GM18499 (cell line): ENCODE results near the gene WDR17.

ENCODE experiments used
- ATAC-seq: cut with Tn5 transposase; IDR thresholded peaks from one replicate; pipeline ENCODE4 v1.9.1; 2021; ENCODE audit warnings: moderate number of reproducible peaks; ENCODE audit not compliant: insufficient read depth, unreplicated experiment

WDR17 gene

DNA sequence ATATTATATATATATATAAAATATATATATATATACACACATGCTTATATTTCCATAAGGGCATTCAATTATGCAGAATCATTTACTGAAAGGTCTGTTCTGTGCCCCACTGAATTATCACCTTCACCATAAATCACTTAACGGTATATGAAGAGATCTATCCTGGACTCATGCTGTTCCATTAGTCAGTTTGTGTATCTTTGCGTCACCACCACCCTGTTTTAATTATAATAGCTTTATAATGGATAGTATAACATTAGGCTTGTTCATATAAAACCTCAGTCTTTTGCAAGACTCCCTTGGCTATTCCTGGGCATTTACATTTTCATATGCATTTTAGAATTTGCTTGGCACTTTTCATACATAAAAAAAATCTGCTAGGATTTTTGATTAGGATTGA lies 19.1 kb downstream of the WDR17 start:
- no peak for ATAC-seq

DNA sequence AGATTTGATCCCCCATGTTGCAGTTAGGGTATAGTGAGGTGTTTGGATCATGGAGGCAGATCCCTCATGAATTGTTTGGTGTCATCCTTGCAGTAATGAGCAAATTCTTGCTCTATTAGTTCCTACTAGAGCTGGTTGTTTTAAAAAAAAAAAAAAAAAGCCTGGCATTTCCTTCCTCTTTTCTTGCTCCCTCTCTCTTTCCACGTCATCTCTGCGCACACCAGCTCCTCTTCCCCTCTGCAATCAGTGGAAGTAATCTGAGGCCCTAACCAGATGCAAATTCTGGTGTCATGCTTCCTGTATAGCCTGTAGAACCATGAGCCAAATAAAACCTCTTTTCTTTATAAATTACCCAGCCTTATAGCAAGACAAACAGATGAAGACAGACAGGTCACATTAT lies 24.5 kb downstream of the WDR17 start:
- ATAC-seq: peak; percentile 70

DNA sequence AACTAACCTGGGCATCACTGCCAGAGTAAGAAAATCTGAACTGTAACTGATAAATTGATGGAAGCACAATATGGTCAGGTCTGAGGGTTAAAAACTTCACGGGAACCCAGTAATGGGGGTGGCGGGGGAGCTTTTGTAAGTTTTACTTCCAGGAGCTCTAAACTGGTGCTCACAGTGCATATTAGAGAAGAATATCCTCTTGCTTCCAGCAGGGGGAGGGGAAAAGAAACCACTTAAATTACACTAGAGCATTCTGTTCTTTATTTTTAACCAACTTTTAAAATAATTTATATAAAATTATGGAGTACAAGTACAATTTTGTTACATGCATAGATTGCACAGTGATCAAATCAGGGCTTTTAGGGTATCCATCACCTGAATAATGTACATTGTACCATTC lies 33.7 kb downstream of the WDR17 start:
- ATAC-seq: no peak

DNA sequence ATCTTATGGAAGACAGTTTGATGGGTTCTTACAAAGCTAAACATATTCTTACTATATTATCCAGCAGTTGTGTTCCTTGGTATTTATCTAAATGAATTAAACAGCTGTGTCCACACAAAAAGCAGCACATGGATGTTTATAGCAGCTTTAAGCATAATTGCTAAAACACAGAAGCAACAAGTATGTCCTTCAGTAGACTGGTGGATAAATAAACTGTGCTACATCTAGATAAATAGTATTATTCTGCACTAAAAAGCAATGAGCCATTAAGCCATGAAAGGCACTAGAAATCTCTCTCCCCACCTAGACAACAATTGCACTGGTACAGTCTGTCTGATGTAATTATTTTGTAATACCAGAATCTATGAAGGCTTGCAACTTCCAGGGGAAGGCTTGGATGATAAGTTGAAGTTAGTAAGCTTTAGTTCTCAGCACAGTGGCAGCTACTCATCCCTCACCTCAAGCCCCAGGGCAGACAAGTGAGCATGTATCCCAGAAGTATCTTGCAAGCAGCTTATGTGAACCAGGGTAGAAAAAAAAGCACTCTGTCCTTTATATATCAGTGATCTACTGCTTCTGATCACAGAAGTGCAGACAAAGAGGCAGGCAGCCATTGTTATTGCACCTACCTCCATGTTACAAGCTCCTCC lies 36.9 kb downstream of the WDR17 start:
- no peak for ATAC-seq

DNA sequence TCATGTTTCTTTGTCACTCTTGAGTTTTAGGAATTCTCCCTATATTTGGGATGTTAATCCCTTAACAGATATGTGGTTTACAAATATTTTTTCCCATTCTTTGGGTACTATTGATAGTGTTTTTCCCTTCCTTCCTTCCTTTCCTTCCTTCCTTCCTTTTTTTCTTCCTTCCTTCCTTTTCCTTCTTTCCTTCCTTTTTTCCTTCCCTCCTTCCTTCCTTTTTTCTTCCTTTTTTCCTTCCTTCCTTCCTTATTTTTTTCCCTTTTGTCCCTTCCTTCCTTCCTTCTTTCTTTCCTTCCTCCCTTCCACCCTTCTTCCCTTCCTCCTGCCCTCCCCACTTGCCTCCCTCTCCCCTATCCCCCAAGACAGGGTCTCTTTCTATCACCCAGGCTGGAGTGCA lies 42.1 kb downstream of the WDR17 start:
- no peak for ATAC-seq

DNA sequence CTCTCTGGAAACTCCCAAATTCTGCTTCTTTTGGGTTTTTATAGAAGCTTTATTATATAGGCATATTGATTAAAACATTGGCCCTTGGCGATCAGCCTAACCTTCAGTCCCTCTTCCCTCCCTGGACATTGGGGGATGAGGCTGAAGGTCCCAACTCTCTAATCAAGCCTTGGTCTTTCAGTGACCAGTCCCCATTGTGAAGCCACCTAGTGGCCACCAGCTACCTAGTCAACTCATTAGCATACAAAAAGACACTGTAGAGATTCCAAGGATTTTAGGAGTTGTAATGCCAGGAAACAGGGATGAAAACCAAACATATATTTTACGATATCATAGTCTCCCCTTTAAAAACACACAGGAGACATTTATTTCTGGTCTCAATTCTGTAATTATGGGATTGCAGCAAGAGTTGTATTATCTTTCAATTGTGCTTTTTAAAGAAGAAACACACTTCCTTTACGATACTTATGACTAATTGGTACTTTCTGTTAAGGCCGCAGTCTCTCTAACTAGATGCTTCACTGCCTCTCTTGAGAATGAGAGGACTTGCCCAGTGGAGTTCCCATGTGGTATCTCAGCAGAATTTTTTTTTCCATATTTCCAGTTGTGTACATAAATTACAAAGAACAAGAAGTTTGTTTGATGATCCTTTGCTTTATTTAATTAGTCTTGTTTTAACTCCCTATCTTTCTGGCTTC lies 58.2 kb downstream of the WDR17 start:
- ATAC-seq: peak; percentile 100

DNA sequence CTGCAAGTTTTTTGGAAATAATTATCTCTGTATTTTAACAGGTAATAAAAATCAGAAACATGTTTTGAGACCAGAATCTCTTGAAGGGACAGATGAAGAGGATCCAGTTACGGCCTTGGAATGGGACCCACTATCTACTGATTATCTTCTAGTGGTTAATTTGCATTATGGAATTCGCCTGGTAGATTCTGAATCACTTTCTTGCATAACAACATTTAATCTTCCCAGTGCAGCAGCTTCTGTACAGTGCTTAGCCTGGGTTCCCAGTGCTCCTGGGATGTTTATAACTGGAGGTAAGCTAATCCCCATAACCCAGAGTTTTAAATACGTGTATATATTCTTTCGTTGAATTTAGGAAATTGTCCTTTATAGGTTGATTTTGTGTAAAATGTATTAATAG lies 59.4 kb downstream of the WDR17 start:
- ATAC-seq: no peak

DNA sequence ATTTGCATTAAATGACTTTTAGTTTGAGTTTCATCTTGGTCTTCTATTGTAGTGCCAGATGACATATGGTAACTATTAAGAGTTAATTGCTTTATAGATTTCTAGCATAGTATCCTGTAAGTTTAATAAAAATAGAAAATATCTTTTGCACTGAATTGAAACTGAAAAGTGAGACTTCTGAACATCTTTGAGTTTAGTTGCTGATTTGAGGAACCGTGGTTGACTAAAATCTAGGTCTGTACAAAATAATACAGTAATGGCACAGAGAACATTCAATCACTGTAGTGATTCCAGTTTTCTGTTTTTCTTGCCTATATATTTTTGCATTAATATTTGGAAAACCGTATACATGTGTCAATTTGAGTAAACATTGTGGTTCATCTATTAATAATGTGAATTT lies 69.0 kb downstream of the WDR17 start:
- ATAC-seq: no peak

DNA sequence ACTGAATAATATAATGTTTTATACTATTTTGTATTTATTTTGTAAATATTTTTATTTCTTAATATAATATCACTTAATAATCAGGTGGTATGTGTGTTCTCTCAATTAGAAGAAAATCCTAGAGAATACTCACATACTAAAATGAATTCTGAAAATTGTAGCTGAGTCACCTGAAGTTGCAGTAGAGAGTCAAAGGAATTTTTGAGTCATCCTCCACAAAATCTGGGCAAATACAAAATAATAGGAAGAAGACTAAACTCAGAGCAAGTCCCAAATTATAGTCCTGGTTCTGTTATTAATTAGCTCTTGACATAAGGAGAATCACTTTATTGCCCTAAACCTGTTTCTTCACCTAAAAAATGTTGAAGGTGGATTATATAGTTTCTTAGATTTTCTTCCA lies 72.0 kb downstream of the WDR17 start:
- no peak for ATAC-seq

DNA sequence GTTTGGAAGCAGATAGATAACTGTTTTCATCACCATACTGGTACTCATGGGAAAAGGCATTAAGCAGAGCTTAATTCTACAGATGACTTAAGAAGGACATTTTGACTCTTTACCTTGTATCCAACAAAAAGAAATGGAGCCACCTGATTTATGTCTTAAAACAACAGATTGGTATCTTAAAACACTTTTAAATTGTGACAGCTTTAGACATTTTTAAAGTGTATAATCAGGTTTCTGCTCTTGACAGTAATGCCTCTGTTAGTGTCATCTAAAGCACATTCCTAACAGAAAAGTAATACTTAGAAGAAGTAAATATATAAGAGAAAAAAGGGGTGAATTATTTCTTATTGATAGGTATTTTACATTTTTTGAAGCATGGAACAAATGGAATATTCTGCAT lies 73.9 kb downstream of the WDR17 start:
- no peak for ATAC-seq

DNA sequence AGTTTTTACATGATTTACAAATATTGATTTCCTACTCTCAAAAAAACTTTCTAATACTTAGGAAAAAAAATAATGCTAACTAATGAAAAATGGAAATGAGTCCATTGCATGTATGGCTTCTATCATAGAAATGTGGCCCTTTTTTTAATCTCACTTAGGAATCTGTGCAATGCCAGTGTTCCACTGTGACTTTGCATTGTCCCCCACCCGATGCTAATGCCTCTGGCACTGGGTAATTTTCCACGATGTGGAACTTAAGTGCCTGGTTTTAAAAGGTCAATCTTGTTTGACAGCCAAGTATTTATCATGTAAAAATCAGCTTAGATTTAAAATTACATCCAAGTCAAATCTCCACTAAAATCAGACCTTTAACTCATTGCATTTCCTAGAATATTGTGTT lies 76.6 kb downstream of the WDR17 start:
- ATAC-seq: no peak

DNA sequence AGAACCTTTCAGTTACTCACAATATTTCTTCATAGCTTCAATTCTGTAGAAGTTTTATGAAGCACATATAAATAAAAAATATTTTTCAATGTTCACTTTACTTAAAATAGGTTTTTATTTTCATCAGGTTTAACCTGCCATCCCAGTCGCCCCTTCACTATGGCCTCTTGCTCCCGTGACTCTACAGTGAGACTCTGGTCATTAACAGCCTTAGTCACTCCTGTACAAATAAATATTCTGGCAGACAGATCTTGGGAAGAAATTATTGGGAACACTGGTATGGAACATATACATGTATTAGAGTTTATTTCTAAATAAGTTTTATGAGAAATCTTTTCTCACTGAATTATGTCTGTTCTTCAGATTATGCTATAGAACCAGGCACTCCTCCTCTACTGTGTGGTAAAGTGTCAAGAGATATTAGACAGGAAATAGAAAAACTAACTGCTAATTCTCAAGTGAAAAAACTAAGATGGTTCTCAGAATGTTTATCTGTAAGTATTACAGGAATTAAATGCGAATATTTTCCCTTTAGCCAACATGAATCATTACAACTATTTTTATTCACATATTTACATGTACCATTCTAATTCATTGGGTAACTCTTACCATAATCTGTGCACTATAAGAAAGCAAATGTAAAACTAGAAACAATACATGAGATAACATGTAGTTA lies 84.2 kb downstream of the WDR17 start:
- no peak for ATAC-seq

DNA sequence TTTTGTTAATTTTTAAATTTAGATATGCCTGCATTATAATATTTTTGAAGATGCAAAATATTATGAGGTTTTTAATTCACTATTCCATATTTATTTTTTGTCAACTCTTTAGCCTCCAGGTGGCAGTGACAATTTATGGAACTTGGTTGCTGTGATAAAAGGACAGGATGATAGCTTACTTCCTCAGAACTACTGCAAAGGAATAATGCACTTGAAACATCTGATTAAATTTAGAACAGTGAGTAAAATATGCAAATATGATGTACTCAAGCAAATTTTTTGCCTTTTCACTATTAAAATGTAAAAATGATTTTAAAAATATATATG lies 84.7 kb downstream of the WDR17 start:
- ATAC-seq: no peak

DNA sequence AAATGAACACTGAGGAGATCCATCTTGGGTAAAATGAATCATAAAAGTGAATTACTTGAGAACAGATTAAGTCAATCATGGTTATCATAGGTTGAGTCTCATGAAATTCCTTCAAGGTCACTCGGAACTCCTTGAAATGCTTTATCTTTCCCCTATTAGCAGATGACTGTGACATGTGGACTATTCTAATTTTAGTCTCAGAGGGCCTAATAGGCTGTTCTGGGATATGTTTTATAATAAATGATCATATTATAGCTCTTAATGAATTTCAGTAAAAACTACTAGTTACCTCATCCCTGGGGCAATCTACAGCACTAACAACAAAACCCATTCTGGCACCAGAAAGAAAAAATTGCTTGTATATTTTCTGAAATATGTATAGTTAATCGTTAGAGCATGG lies 85.1 kb downstream of the WDR17 start:
- no peak for ATAC-seq

DNA sequence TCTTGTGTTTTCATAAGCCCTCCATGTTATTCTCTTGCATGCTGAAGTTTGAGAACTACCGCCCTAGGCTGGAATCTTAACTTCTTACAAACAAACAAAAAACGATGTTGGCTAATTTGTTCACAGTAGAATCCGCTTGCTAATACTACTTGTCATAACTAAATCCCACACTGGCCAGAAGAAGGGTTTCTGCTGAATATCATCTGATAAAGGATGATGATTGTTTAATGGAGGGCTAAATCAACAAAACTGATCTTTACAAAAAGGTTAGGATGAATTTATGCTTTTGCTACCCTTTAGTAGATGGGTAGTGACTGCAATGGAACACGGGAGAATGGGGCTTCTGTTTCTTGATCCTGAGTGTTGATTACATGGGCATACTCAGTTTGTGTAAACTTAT lies 87.5 kb downstream of the WDR17 start:
- ATAC-seq: no peak

DNA sequence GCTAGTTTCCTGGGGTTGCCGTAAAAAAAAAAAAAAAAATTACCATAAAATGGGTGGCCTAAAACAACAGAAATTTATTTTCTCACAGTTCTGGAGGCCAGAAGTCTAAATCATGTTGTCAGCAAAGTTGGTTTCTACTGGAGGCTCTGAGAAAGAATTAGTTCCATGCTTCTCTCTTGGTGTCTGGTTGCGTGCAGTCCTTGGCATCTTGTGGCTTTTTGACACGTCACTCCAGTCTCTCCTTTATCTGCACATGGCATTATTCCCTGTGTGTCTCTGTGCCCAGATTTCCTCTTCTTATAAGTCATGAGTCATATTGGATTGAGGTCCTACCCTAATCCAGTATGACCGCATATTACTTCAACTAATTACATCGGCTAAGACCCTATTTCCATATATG lies 91.0 kb downstream of the WDR17 start:
- ATAC-seq: no peak

DNA sequence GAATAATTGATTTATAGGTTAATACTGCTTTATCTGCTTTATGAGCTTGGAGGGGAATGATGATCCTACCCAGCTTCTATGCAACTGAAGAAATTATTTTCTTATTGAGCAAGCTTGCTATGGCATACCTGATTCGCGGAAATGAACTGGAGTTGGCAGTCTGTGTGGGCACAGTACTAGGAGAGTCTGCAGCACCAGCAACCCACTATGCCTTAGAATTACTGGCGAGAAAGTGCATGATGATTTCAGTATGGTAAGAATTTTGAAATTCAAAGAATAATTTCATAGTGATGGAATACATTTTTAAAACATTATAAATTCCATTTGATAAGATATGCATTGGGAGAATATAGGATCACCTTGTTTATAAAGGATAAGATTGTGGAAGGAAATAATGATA lies 97.4 kb downstream of the WDR17 start:
- ATAC-seq: no peak

DNA sequence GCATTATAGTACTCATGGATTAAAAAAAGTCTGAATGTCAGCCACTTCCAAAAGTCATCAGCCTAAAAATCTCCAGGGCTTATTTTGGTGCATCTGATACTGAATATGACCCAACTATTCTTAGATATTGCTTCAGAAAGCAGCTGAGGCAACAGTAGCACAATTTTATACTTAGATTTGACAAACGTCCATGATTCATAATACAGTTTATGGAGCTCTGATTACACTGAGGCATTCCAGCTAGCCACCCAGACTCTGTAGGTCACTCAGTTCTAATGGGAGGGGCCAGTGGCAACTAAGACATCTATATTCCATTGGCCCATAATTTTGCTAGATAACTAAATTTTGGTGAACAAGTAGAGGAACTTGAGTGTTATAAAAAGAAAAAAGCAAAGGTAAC lies 119.4 kb downstream of the WDR17 start:
- ATAC-seq: no peak

DNA sequence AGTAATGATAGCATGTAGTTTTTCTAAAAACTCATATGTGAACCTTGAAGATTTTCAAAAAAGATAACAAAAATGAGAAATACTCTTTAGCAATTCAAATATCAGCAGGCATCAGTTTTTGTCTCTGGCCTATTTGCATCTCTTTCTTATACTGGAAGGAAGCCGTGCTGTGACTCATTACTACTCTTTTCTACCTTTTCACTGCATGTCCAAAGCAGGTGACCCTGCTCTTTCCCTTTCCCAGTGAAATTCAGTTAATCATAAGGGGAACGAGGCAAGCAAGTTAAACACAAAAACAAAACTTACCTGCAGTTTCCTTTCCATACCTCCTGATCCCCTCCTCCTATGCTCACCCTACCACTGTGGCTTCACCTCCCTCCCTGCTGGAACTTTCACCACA lies 120.4 kb downstream of the WDR17 start:
- no peak for ATAC-seq

DNA sequence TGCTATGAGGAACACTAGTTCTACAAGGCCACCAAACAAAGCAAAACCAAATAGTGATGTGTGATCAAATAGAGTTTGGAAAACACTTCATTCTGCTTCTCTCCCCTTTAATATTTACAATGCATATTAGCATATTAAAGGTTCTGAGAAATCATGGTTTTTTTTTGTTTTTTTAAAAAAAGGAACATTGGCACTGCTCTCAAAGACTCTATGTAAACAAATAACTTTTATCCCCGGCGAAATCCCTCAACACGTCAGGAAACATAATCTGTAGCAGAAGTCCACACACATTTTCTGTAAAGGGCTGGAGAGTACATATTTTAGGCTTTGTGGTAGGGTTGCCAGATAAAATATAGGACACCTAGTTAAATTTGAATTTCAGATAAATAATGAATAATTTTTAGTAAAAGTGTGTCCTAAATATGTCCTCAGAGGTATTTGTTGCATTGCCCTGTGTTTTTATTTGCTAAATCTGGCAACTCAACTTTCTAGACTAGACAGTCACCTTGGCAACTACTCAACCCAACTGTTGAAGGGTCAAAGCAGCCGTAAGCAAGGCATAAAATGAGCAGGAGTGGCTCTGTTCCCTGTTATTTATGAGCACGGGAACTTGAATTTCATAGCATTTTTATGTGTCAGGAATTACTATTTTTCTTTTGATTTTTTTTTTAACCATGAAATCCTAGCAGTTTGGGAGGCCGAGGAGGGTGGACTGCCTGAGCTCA lies 121.2 kb downstream of the WDR17 start:
- no peak for ATAC-seq

DNA sequence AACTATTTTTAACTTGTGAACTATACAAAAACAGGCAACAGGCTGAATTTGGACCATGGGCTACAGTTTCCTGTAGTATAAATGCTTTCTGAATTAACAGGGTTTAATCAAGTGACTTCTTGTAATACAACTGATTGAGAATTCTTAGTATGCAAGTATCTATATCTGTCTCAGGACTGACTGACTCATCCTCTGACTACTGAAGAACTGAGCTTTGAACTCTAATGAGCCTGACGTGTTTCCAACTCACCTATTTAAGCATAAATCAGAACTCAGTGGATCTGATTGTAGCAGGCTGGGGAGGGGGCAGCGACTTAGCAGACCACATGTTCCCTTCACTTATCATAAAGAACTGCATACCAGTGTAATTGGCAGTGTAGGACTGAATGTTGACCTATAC lies 122.0 kb downstream of the WDR17 start:
- no peak for ATAC-seq
